T-helper 1 cell (primary cell): Measurements from ENCODE around the gene RNF214.
"Not testable (repeated sequence)": the region's sequence is repeated elsewhere in the genome, so short reads cannot be mapped to it uniquely, and the experiment has no call there.

Experiments used
- DNase-seq, 5 donors: peaks; one replicate each; pipeline ENCODE4 v3.0.0-alpha.2; 2012 to 2020

Gene RNF214

GRCh38 chr11:117319214-117319840 is 86.9 kb downstream of the RNF214 start:
- DNase-seq, result no peak

DNA sequence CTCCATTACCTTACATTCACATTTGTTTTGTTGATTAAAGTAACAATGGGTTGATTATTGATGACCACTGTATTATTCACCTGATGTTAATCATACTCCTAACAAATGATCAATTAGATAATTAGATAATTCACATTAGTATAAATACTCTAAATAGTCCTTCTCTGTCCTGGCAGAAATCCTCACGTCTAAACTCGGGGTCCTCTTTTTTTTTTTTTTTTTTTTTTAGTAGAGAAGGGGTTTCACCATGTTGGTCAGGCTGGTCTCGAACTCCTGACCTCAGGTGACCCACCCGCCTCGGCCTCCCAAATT is 94.7 kb downstream of the RNF214 start:
- not testable (repeated sequence) for DNase-seq

GRCh38 chr11:117327567-117328374 is 95.3 kb downstream of the RNF214 start, which contains the start of gene CEP164:
TSS of gene CEP164 (plus strand) at chr11:117327854. CDS start at chr11:117338587, 10,733 bp downstream.
- peak; percentile 86 to 97 (median 90) for DNase-seq

DNA sequence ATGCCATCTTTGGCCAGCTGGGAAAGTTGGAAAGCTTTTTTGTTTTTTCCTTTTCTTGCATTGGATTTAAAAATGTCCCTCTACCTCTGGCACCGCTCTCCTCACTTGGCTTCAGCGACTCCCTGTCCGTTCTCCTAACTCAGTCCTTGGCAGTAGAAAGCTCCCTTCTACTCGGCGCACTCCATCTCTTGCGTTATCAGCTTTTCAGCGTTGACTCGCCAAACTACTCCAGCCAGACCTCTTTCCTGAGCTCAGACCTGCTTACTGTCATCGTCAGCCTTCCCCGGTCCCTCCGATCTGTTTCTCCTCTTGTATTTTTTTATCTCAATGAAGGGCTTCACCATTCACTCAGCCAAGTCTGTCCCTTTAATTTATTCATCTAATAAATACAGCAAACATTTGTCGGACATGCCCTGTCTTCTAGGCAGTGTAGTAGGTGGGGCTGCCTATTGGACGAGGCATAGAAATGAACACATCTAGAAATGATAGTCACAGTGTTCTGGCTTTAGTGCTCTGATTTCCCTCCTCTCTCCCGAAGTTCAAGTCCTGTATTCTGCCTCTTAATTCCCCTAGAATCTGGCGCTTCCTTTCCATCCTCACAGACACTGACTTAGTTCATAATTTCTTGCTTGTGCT is 96.0 kb downstream of the RNF214 start:
- no peak for DNase-seq

DNA sequence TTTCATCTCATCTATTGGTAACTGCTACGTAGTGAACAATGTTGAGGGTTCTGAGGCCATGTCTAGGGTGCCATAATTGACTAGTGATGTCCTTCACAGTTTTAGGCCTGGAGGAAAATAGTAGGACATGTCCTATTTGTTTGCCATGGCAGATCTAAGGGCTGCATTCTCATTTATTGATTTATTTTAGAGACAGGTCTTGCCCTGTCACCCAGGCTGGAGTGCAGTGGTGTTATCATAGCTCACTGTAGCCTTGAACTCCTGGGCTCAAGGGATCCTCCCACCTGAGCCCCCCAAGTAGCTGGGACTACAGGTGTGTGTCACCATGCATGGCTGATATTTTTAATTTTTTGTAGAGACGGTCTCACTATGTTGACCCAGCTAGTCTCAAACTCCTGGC is 100.4 kb downstream of the RNF214 start:
- no peak for DNase-seq

DNA sequence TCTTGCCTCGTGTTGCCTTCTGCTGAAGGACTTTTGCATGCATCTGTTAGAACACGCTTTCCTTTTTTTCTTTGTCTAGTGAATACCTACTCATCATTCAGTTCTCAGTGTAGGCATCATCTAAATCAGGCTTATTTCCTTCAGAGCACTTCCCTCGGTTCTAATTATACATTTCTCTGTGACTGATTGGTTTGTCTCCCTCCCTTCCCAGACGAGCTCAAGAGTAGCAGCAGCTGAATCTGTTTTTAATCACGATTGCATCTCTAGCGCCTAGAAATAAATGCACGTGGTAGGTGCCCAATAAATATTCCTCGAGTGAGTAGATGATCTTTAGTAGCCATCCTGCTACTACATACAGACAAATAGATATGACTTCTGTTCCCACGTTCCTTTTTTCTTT is 101.4 kb downstream of the RNF214 start:
- DNase-seq, result no peak

- DNase-seq, result no peak
These were observed 102.4 kb downstream of the RNF214 start for GRCh38 chr11:117334896-117335295.

GRCh38 chr11:117335399-117335798 is 102.9 kb downstream of the RNF214 start:
- no peak for DNase-seq
